PC-9 (cell line): Measurements from ENCODE around the gene RUNX1. TPM values are rescaled to one million over a fixed set of nuclear protein-coding genes. Genes with fewer than 3 reads are reported as not detected.

Experiments used
- BruUV-seq: library from RNA; stranded (reverse); fragments of 400-500 nt; replicated peaks from 2 replicates; lab custom pipeline; 2021; lab: Mats Ljungman, UMichigan
- CTCF ChIA-PET: fragments of 300-600 bp; sonication (Branson Sonifier 250); formaldehyde crosslinking; loops from one replicate; lab custom pipeline; 2022; ENCODE audit warnings: antibody characterized with exemption; lab: Charles Lee
- POLR2A ChIA-PET: fragments of 300-600 bp; sonication (Branson Sonifier 250); formaldehyde crosslinking; loops from one replicate; lab custom pipeline; 2022; ENCODE audit warnings: antibody characterized with exemption; ENCODE audit not compliant: unreplicated experiment; lab: Charles Lee
- DNase-seq, 2 experiments: peaks; one replicate each; pipeline versions ENCODE4 v3.0.0 to v3.0.0-alpha.2; 2015 to 2022; ENCODE audit warnings: mixed read lengths in 1 of 2
- H2AFZ ChIP-seq: fragments of 200-600 bp; sonication (generic); 2 replicates; pipeline ENCODE4 v1.8.1; 2017; ENCODE audit warnings: antibody characterized with exemption
- H3F3A ChIP-seq: fragments of 200-600 bp; sonication (generic); 2 replicates; pipeline ENCODE4 v1.8.1; 2017; ENCODE audit warnings: antibody characterized with exemption, mild to moderate bottlenecking, low read depth; ENCODE audit not compliant: insufficient read depth
- H3K27ac ChIP-seq: fragments of 200-600 bp; sonication (generic); 2 replicates; pipeline ENCODE4 v1.6.1; 2016; ENCODE audit warnings: mixed run types
- H3K27me3 ChIP-seq: fragments of 200-600 bp; sonication (generic); 2 replicates; pipeline ENCODE4 v1.6.1; 2016; ENCODE audit warnings: low read depth, mixed run types; ENCODE audit not compliant: insufficient read depth
- H3K36me3 ChIP-seq: fragments of 200-600 bp; sonication (generic); 2 replicates; pipeline ENCODE4 v1.6.1; 2016; ENCODE audit warnings: low read depth, mixed run types
- H3K4me1 ChIP-seq: fragments of 200-600 bp; sonication (generic); replicated peaks from 2 replicates; pipeline ENCODE4 v1.6.1; 2016; ENCODE audit warnings: mixed run types; ENCODE audit not compliant: insufficient read depth
- H3K4me2 ChIP-seq: fragments of 200-600 bp; sonication (generic); 2 replicates; pipeline ENCODE4 v1.6.1; 2017; ENCODE audit warnings: mixed run types
- H3K4me3 ChIP-seq: fragments of 200-600 bp; sonication (generic); 2 replicates; pipeline ENCODE4 v1.6.1; 2016; ENCODE audit warnings: mixed run types
- H3K79me2 ChIP-seq: fragments of 200-600 bp; sonication (generic); 2 replicates; pipeline ENCODE4 v1.6.1; 2017; ENCODE audit warnings: low read depth, mixed run types
- H3K9me2 ChIP-seq: fragments of 200-600 bp; sonication (generic); 2 replicates; pipeline ENCODE4 v1.8.1; 2017; ENCODE audit warnings: mild to moderate bottlenecking; ENCODE audit not compliant: insufficient read depth
- H3K9me3 ChIP-seq: fragments of 200-600 bp; sonication (generic); 2 replicates; pipeline ENCODE4 v1.8.1; 2016; ENCODE audit warnings: low read depth; ENCODE audit not compliant: insufficient read depth
- H4K20me1 ChIP-seq: fragments of 200-600 bp; sonication (generic); 2 replicates; pipeline ENCODE4 v1.8.1; 2017; ENCODE audit not compliant: insufficient read depth
- EZH2 ChIP-seq: fragments of 200-600 bp; sonication (generic); IDR thresholded peaks from 2 replicates; pipeline ENCODE4 v1.8.0; 2017; ENCODE audit warnings: antibody characterized with exemption, low read depth
- intact Hi-C: fragments of 100-400 bp; cut with micrococcal nuclease; formaldehyde crosslinking; loops from one replicate; pipeline ENCODE4 v1.10.0; 2022; ENCODE audit not compliant: unreplicated experiment
- total RNA-seq: library from RNA; stranded (reverse); gene quantifications from 2 replicates; pipeline ENCODE4 v1.2.3, GENCODE V29; 2021
- TF ChIP-seq, protein P1 (sequence below): fragments of 200-600 bp; sonication (generic); conservative IDR thresholded peaks from 2 replicates; pipeline ENCODE4 v1.6.1; 2017; ENCODE audit warnings: mixed run types, antibody characterized with exemption, mild to moderate bottlenecking, moderate library complexity

The RUNX1 gene
- total RNA-seq, 1 experiment from 2014 or later = 58.5 TPM

DNA sequence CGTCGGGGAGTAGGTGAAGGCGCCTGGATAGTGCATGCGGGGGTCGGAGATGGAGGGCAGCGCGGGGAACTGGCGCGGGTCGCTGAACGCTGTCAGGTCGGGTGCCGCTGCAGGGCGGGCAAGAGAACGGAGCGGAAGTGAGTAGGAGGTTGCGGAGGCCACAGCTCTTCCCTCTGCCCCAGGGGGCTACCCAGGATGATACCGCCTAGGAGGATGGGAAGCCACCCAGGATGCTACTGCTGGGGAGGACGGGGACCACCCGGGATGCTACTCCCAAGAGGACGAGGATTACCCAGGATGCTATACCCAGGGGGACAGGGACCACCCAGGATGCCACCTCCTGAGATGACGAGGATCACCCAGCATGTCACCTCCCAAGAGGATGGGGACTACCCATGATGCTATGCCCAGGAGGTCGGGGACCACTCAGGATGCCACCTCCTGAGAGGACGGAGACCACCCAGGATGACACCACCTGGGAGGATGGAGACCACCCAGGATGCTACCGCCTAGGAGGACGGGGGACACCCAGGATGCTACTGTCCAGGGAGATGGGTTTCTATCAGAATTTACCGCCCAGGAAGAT is 256.5 kb downstream of the RUNX1 start:
- H3K36me3 ChIP-seq = peaks cover 26% of the 10 kb centered on the region
- BruUV-seq = no TSS peak
- POLR2A ChIA-PET = no interaction called here

DNA sequence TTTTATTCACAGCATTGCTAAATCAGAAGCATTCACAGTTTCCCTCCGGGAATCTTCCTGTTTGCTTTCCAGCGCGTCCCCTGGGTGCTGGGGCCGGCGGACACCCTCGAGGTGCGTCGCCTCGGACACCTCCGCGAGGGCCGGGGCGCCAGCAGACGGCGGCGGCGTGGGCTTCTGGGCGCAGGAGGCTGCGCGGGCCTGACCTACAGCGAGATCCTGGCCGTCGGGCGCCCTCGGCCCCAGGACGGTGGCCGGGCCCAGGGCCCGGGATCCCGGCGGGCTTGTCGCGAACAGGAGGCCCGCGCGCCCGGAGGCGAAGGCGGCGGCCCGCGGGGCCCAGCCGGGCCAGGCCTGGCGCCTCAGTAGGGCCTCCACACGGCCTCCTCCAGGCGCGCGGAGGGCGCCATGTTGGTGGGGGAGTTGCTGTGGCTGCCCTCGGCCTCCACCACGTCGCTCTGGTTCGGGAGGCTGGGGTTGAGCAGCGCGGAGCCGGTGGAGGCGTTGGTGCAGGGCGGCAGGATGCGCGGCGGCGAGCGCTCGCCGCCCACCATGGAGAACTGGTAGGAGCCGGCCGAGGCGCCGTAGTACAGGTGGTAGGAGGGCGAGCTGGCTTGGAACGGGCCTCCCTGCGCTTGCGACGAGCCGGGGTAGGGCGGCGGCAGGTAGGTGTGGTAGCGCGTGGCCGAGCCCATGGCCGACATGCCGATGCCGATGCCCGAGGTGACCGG is 257.2 kb downstream of the RUNX1 start:
- H3K9me2 ChIP-seq = no peaks in the 10 kb centered on the region
- TF ChIP-seq, protein P1, sequence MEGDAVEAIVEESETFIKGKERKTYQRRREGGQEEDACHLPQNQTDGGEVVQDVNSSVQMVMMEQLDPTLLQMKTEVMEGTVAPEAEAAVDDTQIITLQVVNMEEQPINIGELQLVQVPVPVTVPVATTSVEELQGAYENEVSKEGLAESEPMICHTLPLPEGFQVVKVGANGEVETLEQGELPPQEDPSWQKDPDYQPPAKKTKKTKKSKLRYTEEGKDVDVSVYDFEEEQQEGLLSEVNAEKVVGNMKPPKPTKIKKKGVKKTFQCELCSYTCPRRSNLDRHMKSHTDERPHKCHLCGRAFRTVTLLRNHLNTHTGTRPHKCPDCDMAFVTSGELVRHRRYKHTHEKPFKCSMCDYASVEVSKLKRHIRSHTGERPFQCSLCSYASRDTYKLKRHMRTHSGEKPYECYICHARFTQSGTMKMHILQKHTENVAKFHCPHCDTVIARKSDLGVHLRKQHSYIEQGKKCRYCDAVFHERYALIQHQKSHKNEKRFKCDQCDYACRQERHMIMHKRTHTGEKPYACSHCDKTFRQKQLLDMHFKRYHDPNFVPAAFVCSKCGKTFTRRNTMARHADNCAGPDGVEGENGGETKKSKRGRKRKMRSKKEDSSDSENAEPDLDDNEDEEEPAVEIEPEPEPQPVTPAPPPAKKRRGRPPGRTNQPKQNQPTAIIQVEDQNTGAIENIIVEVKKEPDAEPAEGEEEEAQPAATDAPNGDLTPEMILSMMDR = no peak
- TF ChIP-seq EZH2 = no peak
- H3K4me3 ChIP-seq = no peak overlapping the region
- H3K9me3 ChIP-seq = no peaks in the 10 kb centered on the region
- H4K20me1 ChIP-seq = no peaks in the 10 kb centered on the region
- intact Hi-C loops = no loop called here
- no peak for DNase-seq
- 0 out of 2 replicates have a peak, but pooled peaks cover 5% of the 10 kb centered on the region for H3K79me2 ChIP-seq
- ChIA-PET CTCF (no interaction called here), POLR2A (no interaction called here)
- peaks cover 20% of the 10 kb centered on the region for H3K36me3 ChIP-seq
- H3K27me3 ChIP-seq = no peaks in the 10 kb centered on the region
- peaks cover 18% of the 10 kb centered on the region for H3K4me1 ChIP-seq
- H3K27ac ChIP-seq = no peak overlapping the region
- H2AFZ ChIP-seq = no peak overlapping the region
- BruUV-seq = no TSS peak
- peaks cover 39% of the 10 kb centered on the region for H3F3A ChIP-seq
- H3K4me2 ChIP-seq = no peak overlapping the region

More for the DNA sequence above, 256.5 kb downstream of the RUNX1 start:
- CTCF ChIA-PET = no interaction called here
- no peak overlapping the region for H3K4me3 ChIP-seq
- H3K27me3 ChIP-seq = no peaks in the 10 kb centered on the region
- no peak for DNase-seq
- H2AFZ ChIP-seq = no peak overlapping the region
- intact Hi-C loops = no loop called here
- H4K20me1 ChIP-seq = no peaks in the 10 kb centered on the region
- H3K27ac ChIP-seq = no peak overlapping the region
- no peaks in the 10 kb centered on the region for H3K9me3 ChIP-seq
- H3F3A ChIP-seq = peaks cover 40% of the 10 kb centered on the region
- no peaks in the 10 kb centered on the region for H3K9me2 ChIP-seq
- 0 out of 2 replicates have a peak, but pooled peaks cover 10% of the 10 kb centered on the region for H3K79me2 ChIP-seq
- no peak for TF ChIP-seq EZH2
- TF ChIP-seq, protein P1 = no peak
- no peak overlapping the region for H3K4me2 ChIP-seq
- peaks cover 25% of the 10 kb centered on the region for H3K4me1 ChIP-seq

DNA sequence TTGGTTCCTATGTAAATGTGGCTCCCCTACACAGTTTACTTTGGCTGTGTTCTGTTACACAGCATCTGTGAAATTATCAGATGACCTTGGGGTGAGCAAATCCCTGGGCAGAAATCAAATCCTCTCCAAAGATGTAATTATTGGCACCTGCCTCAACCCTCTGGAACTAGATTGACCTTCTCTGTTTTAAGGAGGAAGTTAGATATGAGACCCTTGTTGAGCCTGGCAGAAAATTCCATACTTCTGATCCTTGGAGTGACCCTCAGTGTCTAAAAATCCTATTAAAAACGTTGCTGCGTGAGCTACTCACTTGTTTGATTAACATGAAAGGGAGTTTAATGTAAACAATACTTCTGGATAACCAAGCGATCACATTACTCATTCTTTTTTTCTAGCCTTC is 258.3 kb downstream of the RUNX1 start:
- BruUV-seq = no TSS peak
- H3K36me3 ChIP-seq = peaks cover 9% of the 10 kb centered on the region
- H3F3A ChIP-seq = peaks cover 36% of the 10 kb centered on the region
- H2AFZ ChIP-seq = no peak overlapping the region
- H3K27me3 ChIP-seq = no peaks in the 10 kb centered on the region
- peaks cover 7% of the 10 kb centered on the region for H3K4me1 ChIP-seq
- TF ChIP-seq, protein P1 = no peak
- TF ChIP-seq EZH2 = no peak
- no peaks in the 10 kb centered on the region for H3K9me2 ChIP-seq
- CTCF ChIA-PET = interaction anchor here (0.6 kb wide), 1 partner anchor 48 kb away, joined by 5 read pairs; no protein-coding TSS in a partner anchor
- H3K9me3 ChIP-seq = no peaks in the 10 kb centered on the region
- POLR2A ChIA-PET = no interaction called here
- no peak for DNase-seq
- H3K27ac ChIP-seq = no peak overlapping the region
- no peak overlapping the region for H3K4me3 ChIP-seq
- no peaks in the 10 kb centered on the region for H4K20me1 ChIP-seq
- intact Hi-C loops = no loop called here
- H3K4me2 ChIP-seq = no peak overlapping the region
- 0 out of 2 replicates have a peak, but pooled peaks cover 4% of the 10 kb centered on the region for H3K79me2 ChIP-seq
